ENCODE data around the gene CYP4F12. TPM values are rescaled to one million over a fixed set of nuclear protein-coding genes. Genes with fewer than 3 reads are reported as not detected.

The CYP4F12 gene
- total RNA-seq, 1 experiment from 2014 or later = 3.8 TPM

DNA sequence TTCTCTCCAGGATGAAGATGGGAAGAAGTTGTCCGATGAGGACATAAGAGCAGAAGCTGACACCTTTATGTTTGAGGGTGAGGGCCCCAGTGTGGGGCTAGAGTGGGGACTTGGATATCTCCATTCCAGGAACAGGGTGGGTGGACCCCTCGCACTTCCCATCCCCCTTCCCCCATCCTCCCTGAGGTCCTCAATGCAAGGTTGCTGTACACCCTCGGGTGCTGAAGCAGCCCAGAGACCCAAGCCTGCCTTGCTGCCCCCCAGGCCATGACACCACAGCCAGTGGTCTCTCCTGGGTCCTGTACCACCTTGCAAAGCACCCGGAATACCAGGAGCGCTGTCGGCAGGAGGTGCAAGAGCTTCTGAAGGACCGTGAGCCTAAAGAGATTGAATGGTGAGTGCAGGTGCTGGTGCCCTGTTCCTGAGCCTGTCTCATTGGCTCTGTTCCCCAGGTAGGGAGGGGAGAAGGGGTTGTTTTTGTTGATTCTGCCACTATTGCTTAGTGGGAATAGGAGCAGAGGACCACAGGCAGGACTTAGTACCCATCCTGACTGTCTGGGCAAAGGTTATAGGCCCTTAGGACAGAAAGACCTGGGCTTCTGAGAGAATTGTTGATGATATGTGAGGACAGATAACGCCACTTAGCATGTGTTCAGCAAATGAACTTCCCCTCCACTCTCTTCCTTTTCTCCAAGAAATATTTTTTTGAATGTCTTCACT is 20.2 kb upstream of the CYP4F12 start:
- CTCF ChIA-PET = no interaction called here
- DNase-seq = no peak
- TF ChIP-seq, protein P1, sequence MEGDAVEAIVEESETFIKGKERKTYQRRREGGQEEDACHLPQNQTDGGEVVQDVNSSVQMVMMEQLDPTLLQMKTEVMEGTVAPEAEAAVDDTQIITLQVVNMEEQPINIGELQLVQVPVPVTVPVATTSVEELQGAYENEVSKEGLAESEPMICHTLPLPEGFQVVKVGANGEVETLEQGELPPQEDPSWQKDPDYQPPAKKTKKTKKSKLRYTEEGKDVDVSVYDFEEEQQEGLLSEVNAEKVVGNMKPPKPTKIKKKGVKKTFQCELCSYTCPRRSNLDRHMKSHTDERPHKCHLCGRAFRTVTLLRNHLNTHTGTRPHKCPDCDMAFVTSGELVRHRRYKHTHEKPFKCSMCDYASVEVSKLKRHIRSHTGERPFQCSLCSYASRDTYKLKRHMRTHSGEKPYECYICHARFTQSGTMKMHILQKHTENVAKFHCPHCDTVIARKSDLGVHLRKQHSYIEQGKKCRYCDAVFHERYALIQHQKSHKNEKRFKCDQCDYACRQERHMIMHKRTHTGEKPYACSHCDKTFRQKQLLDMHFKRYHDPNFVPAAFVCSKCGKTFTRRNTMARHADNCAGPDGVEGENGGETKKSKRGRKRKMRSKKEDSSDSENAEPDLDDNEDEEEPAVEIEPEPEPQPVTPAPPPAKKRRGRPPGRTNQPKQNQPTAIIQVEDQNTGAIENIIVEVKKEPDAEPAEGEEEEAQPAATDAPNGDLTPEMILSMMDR (IDR thresholded peaks at IDR 0.05; ENCODE audit: unreplicated experiment) = no peak
- Mint-ChIP-seq H3K4me1 (ENCODE audit: low read depth, unreplicated experiment) (no peaks in the 10 kb centered on the region), H3K27ac (ENCODE audit: unreplicated experiment) (no peak overlapping the region), H3K9me3 (ENCODE audit: low read depth, unreplicated experiment) (no peaks in the 10 kb centered on the region), H3K27me3 (ENCODE audit: unreplicated experiment) (no peaks in the 10 kb centered on the region), H3K4me3 (ENCODE audit: low read depth, unreplicated experiment) (no peak overlapping the region), H3K36me3 (ENCODE audit: insufficient read depth, unreplicated experiment) (no peaks in the 10 kb centered on the region)
- BruUV-seq (replicated peaks) = no TSS peak
- intact Hi-C loops (cut with micrococcal nuclease; ENCODE audit: unreplicated experiment) = no loop called here

DNA sequence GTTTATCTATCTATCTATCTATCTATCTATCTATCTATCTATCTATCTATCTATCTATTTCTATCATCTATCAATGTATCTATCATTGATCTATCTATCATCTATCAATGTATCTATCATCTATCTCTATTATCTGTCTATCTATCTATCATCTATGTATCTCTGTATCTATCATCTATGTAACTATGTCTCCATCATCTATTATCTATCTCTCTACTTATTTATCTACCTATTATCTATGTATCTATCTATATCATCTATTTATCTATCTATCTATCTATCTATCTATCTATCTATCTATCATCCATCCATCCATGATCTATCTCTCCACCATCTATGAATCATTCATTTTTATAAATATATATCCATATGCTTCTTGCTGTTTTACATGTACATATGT is 16.4 kb upstream of the CYP4F12 start:
- Mint-ChIP-seq H3K27ac (ENCODE audit: unreplicated experiment) (no peak overlapping the region), H3K9me3 (ENCODE audit: low read depth, unreplicated experiment) (no peaks in the 10 kb centered on the region), H3K4me1 (ENCODE audit: low read depth, unreplicated experiment) (no peaks in the 10 kb centered on the region), H3K36me3 (ENCODE audit: insufficient read depth, unreplicated experiment) (no peaks in the 10 kb centered on the region), H3K4me3 (ENCODE audit: low read depth, unreplicated experiment) (no peak overlapping the region), H3K27me3 (ENCODE audit: unreplicated experiment) (no peaks in the 10 kb centered on the region)
- BruUV-seq (replicated peaks) = no TSS peak
- DNase-seq = no peak
- CTCF ChIA-PET = no interaction called here
- intact Hi-C loops (cut with micrococcal nuclease; ENCODE audit: unreplicated experiment) = no loop called here
- TF ChIP-seq, protein P1 (IDR thresholded peaks at IDR 0.05; ENCODE audit: unreplicated experiment) = no peak

DNA sequence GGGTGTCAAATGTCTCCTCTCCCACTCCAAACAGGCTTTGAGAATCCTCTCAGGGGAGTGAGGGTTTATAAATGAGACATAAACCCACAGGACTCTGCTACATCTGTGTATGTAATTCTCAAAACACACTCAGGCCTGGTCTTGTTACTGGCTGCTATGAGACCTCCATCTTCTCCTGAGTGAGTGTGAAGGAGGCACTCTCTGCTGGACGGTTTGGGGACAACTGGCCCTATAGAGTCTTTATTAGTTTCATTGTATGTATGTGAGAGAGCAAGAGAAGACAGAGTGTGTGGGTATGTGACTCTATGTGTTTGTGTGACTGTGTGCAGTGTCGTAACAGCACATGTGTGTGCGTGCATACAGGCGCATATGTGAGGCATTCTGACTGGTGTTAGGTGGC is 9.6 kb upstream of the CYP4F12 start:
- TF ChIP-seq, protein P1 (IDR thresholded peaks at IDR 0.05; ENCODE audit: unreplicated experiment) = no peak
- Mint-ChIP-seq H3K27me3 (ENCODE audit: unreplicated experiment) (no peaks in the 10 kb centered on the region), H3K36me3 (ENCODE audit: insufficient read depth, unreplicated experiment) (no peaks in the 10 kb centered on the region), H3K4me1 (ENCODE audit: low read depth, unreplicated experiment) (no peaks in the 10 kb centered on the region), H3K4me3 (ENCODE audit: low read depth, unreplicated experiment) (no peak overlapping the region), H3K27ac (ENCODE audit: unreplicated experiment) (no peak overlapping the region), H3K9me3 (ENCODE audit: low read depth, unreplicated experiment) (no peaks in the 10 kb centered on the region)
- CTCF ChIA-PET = no interaction called here
- BruUV-seq (replicated peaks) = no TSS peak
- intact Hi-C loops (cut with micrococcal nuclease; ENCODE audit: unreplicated experiment) = no loop called here
- DNase-seq = no peak

DNA sequence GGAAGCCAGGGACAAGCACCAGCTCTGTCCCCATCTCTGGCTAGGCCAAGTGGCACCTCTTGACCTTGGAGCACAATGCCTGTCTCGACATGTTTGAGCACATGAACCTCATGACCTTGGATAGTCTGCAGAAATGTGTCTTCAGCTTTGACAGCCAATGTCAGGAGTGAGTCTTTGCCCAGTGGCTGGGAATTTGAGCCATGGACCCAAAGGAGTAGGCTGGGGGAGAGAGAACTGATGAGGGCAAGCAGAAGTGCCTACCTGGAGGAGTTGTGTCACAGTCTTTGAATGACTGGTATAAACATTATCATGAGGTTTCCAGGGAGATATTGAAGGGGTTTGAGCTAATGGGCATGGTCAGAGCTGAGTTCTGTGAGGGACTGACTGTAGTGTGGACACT is 6.7 kb upstream of the CYP4F12 start:
- H3K36me3 Mint-ChIP-seq (ENCODE audit: insufficient read depth, unreplicated experiment) = no peaks in the 10 kb centered on the region
- H3K27ac Mint-ChIP-seq (ENCODE audit: unreplicated experiment) = no peak overlapping the region
- TF ChIP-seq, protein P1 (IDR thresholded peaks at IDR 0.05; ENCODE audit: unreplicated experiment) = no peak
- no peaks in the 10 kb centered on the region for H3K4me1 Mint-ChIP-seq (ENCODE audit: low read depth, unreplicated experiment)
- CTCF ChIA-PET = interaction anchor here (1.5 kb wide), 1 partner anchor 9 kb away, joined by 3 read pairs; no protein-coding TSS in a partner anchor
- H3K27me3 Mint-ChIP-seq (ENCODE audit: unreplicated experiment) = no peaks in the 10 kb centered on the region
- H3K4me3 Mint-ChIP-seq (ENCODE audit: low read depth, unreplicated experiment) = no peak overlapping the region
- no peak for DNase-seq
- no peaks in the 10 kb centered on the region for H3K9me3 Mint-ChIP-seq (ENCODE audit: low read depth, unreplicated experiment)
- intact Hi-C loops (cut with micrococcal nuclease; ENCODE audit: unreplicated experiment) = no loop called here
- no TSS peak for BruUV-seq (replicated peaks)

Measured in Calu3 (cell line).